Left cardiac atrium (tissue), 4 donors: ENCODE results near the gene ANKRD44. TPM values are rescaled to one million over a fixed set of nuclear protein-coding genes. Genes with fewer than 3 reads are reported as not detected.
"Not testable (repeated sequence)": the region's sequence is repeated elsewhere in the genome, so short reads cannot be mapped to it uniquely, and the experiment has no call there.

Experiments used
- ATAC-seq, 2 donors: fragments of 200-7000 bp; cut with Tn5 transposase; one replicate each; pipeline ENCODE4 v1.9.1; 2020; ENCODE audit warnings: mild to moderate bottlenecking in 2 of 2, moderate library complexity in 2 of 2
- DNase-seq: peaks from one replicate; pipeline ENCODE4 v3.0.0-alpha.2; 2020
- intact Hi-C, 2 donors: fragments of 100-400 bp; cut with DNase I; formaldehyde crosslinking; loops; one replicate each; pipeline versions ENCODE4 v1.14.1 to v1.15.1; 2022 to 2023
- long read RNA-seq: library from polyadenylated mRNA; unstranded; transcript quantifications from one replicate; pipeline ENCODE4 v2.0.0, GENCODE V29; 2021
- total RNA-seq, 2 donors: library from RNA; stranded (reverse); fragmentation: NEBNext Ultra II Directional; extraction: Animal tissue kit (Norgen Biotek cat#: 25700); gene quantifications; one replicate each; pipeline ENCODE4 v1.2.1, GENCODE V29; 2021
- donor health status: DM: no; HTN: yes; CAD: no.
- donor health status: DM: no; HTN: yes; CAD: no; lungs with severe emphysema.
- donor health status: DM: yes; HTN: yes; CAD: no.
- donor health status: Dilated cardiomyopathy.

Gene ANKRD44
- 10 to 100 TPM; 10.2 to 16.8 TPM for total RNA-seq
- long read RNA-seq, full-length matches to known transcripts, result 5 of 8 reads
- long read RNA-seq, partial matches to known transcripts, result 2 of 8 reads
- long read RNA-seq, other reads (novel, unspliced or antisense), result 1 of 8 reads

GRCh38 chr2:197310271-197310985 lies at the start of gene ANKRD44:
Gene ANKRD44 (minus strand): TSS chr2:197310780. CDS start chr2:197310604, 176 bp downstream.
- ATAC-seq (peak; percentile 97 to 98), DNase-seq (peak; percentile 95)
- intact Hi-C loops, result loop anchor here (1.0 to 5.0 kb wide), 4 partner anchors 119 to 198 kb away; no protein-coding TSS in a partner anchor

GRCh38 chr2:197359859-197360258 lies 49.3 kb upstream of the ANKRD44 start:
- DNase-seq, result no peak
- no peak for ATAC-seq
- intact Hi-C loops, result no loop called here

- ATAC-seq, result no peak
- no peak for DNase-seq
- intact Hi-C loops, result no loop called here
Observed at GRCh38 chr2:197358931-197359330, 48.4 kb upstream of the ANKRD44 start.

- DNase-seq, result no peak
- intact Hi-C loops, result no loop called here
- no peak for ATAC-seq
Observed at GRCh38 chr2:197357986-197358385, 47.4 kb upstream of the ANKRD44 start.

GRCh38 chr2:197356136-197356535 lies 45.6 kb upstream of the ANKRD44 start:
- intact Hi-C loops, result no loop called here
- ATAC-seq, result no peak

GRCh38 chr2:197354169-197354558 lies 43.6 kb upstream of the ANKRD44 start:
- intact Hi-C loops, result no loop called here
- no peak for ATAC-seq
- DNase-seq, result no peak

More at GRCh38 chr2:197356136-197356535, 45.6 kb upstream of the ANKRD44 start:
- no peak for DNase-seq

GRCh38 chr2:197353393-197354168 lies 43.0 kb upstream of the ANKRD44 start:
- ATAC-seq (no peak), DNase-seq (no peak)
- intact Hi-C loops, result no loop called here

GRCh38 chr2:197349699-197350098 lies 39.1 kb upstream of the ANKRD44 start:
- no peak for ATAC-seq
- intact Hi-C loops, result no loop called here

GRCh38 chr2:197348721-197349360 lies 38.3 kb upstream of the ANKRD44 start:
- no peak for DNase-seq
- ATAC-seq, result no peak
- intact Hi-C loops, result no loop called here

More at GRCh38 chr2:197349699-197350098, 39.1 kb upstream of the ANKRD44 start:
- DNase-seq, result no peak

- intact Hi-C loops, result no loop called here
- ATAC-seq (no peak), DNase-seq (no peak)
Observed at GRCh38 chr2:197345846-197346370, 35.3 kb upstream of the ANKRD44 start.

GRCh38 chr2:197343968-197344367 lies 33.4 kb upstream of the ANKRD44 start:
- intact Hi-C loops, result not testable (repeated sequence)

GRCh38 chr2:197340591-197340990 lies 30.0 kb upstream of the ANKRD44 start:
- no peak for ATAC-seq
- intact Hi-C loops, result no loop called here
- no peak for DNase-seq

More at GRCh38 chr2:197343968-197344367, 33.4 kb upstream of the ANKRD44 start:
- not testable (repeated sequence) for ATAC-seq, DNase-seq

- DNase-seq (no peak), ATAC-seq (peak in 1 of 2 donors; percentile 39)
- intact Hi-C loops, result no loop called here
Observed at GRCh38 chr2:197339496-197340220, 29.1 kb upstream of the ANKRD44 start.

- no peak for DNase-seq
- intact Hi-C loops, result no loop called here
- ATAC-seq, result no peak
Observed at GRCh38 chr2:197339016-197339415, 28.4 kb upstream of the ANKRD44 start.

GRCh38 chr2:197332641-197333040 lies 22.1 kb upstream of the ANKRD44 start:
- no peak for ATAC-seq
- no peak for DNase-seq
- intact Hi-C loops, result no loop called here

GRCh38 chr2:197328461-197328860 lies 17.9 kb upstream of the ANKRD44 start:
- intact Hi-C loops, result no loop called here
- DNase-seq (no peak), ATAC-seq (no peak)

GRCh38 chr2:197327472-197328098 lies 17.0 kb upstream of the ANKRD44 start:
- intact Hi-C loops, result no loop called here
- ATAC-seq (no peak), DNase-seq (no peak)

- intact Hi-C loops, result no loop called here
- ATAC-seq, result no peak
- DNase-seq, result no peak
Observed at GRCh38 chr2:197327073-197327471, 16.5 kb upstream of the ANKRD44 start.
